Right hindlimb (tissue), 1 donor: ENCODE data around the gene HOXB6.

ENCODE experiments used
- DNase-seq: peaks from one replicate; pipeline ENCODE4 v3.0.0-alpha.2; 2018

HOXB6 gene

DNA sequence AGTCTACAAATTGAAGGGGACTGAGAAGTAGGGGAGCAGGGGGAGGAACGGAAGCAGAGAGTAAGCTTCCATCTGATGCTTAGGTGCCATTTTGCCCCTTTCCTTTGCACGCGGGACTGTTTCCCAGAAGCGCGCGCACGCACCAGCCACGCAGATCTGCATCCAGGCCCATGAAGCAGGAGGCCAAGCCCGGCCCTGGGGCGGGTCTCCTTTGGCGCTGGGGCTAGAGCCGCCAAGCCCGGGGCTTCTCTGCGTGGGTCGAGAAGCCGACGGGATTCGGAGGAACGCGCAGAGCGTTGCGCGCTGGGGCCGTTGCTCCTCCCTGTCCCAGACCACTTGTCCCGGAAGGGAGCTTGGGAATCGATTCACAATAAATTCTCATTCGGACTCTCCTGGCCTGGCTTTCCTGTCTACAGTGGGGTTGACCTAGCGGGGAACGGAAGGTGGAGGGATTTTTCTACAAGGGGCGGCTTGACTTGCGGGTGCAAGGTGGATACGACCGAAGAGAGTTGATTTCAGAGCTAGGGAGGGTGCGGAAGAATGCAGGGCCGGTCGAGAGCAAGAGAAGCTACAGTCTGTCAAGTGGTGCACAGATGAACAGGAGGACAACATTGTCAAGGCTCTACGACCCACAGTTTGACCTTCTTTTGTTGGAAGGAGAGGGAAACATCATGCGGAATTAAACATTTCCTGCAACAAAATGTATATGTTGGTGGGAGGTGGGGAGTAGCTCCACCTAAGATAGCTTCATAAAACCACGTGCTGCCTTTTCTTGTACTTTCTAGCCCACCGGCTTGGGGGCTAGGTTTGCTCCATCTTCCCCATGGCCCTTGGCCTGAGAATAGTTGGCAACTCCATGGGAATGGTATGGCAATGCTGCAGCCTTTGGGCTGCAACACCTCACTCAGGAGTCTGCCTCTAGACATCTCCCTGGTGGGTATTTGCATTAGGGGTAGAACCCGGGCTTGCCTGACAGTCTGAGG is 16.9 kb upstream of the HOXB6 start:
- no peak for DNase-seq

GRCh38 chr17:48620461-48621139 is 15.8 kb upstream of the HOXB6 start:
- DNase-seq = no peak

DNA sequence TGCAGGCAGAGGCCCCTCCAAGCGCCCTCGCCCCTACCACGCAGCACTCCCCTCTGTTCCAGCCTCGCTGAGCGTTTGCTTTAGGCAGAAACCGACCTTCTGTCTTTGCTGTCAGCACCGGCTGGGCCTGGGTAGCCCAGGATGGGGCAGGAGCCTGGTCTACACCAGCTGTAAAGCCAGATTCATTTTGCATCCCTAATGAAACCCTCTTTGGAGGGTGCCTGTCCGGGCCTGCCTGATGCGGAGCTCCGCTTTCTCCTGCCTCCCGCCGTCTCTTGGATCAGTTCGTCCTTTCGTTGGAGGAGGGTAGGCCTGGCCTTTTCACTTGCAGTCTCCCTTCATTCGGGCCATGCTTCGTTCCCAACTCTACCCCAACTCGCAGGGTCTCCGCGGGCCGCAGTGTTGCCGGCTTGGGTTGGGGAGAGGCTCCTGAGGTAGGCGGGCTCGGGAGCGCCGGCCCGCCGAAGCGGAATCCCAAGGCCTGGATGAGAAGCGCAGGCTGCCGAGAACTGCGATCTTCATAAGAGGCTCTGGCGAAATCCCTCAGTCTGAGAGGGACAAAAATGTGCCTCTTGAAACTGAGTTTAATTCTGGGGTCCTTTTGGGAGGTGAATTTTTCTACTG is 15.2 kb upstream of the HOXB6 start:
- DNase-seq = no peak

- DNase-seq = peak; percentile 91
Measured at GRCh38 chr17:48618256-48618896, 13.6 kb upstream of the HOXB6 start.

- DNase-seq = no peak
Measured at GRCh38 chr17:48617471-48618255, 12.9 kb upstream of the HOXB6 start.

GRCh38 chr17:48616717-48617470 is 12.1 kb upstream of the HOXB6 start:
- DNase-seq = no peak

DNA sequence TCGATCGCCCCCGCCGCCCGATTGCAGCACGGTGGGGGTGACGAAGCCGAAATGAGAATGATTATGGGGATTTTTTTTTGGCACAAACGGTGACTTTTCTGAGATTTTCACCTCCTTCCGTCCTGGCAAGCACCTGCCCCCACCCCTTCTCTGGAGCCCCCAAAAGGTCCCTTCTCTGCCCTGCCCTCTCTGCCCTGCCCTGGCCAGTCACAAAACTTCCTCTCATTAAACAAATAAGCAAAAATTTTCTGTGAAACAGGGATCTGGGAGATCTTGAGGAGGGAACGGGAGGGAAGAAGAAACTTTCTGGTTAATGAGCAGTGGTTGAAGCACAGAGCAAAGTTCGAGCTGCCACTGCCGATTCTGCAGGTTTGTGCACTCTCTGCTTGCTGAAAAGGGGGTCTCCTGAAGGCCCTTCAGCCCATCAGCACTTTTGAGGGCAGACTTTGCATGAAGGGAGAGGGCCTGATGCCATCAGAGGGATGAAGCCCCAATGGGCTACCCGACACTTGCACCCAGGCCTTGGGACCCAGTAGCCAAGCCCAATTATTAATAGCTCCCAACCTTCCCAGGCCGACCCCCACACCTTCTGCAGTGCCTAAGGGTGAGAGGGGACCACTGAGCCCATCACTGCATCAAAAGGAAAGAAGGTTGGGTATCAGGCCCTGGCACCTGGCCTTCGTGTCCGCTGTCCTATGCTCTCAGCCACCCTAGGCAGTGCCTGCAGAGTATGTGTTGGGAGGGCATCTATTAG is 11.4 kb upstream of the HOXB6 start:
- DNase-seq = no peak

GRCh38 chr17:48615047-48615962 is 10.5 kb upstream of the HOXB6 start, which contains the start of gene HOXB8:
Gene HOXB8, minus strand, starts transcription at chr17:48615292. Its CDS starts 588 bp downstream, at chr17:48614704.
- DNase-seq = no peak

- DNase-seq = no peak
Measured at GRCh38 chr17:48613862-48614694, 9.3 kb upstream of the HOXB6 start.

DNA sequence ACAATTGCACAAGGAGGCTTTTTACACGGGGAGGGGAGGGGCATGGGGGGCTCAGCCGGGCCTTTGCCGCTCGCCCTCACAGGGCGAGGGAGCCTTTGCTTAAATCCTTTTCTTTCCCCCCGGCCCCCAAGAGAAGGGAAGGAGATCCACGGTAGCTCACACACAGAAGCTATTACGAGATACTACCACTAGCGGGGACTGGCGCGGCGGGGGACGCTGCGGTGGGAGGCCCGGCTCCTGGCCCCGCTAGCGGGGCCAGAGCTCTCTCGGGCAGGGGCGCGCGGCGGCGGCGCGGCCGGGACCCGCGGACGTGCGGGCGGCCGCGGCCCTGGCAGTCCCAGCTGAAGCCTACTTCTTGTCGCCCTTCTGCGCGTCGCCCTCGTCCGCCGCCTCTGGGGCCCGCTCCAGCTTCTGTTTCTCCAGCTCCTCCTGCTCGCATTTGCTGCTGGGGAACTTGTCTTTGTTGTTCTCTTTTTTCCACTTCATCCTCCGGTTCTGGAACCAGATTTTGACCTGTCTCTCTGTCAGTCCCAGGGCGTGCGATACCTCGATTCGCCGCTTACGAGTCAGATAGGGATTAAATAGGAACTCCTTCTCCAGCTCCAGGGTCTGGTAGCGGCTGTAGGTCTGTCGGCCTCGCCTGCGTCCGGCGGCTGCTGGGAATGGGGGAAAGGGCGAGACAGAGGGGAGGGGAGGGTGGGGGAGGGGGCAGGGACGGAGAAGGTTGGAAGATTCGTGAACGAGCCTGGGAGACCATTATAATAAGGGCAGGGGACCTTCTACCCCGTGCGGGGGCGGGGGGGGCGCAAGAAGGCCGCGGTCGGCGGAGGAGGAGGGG is 8.3 kb upstream of the HOXB6 start:
- no peak for DNase-seq

DNA sequence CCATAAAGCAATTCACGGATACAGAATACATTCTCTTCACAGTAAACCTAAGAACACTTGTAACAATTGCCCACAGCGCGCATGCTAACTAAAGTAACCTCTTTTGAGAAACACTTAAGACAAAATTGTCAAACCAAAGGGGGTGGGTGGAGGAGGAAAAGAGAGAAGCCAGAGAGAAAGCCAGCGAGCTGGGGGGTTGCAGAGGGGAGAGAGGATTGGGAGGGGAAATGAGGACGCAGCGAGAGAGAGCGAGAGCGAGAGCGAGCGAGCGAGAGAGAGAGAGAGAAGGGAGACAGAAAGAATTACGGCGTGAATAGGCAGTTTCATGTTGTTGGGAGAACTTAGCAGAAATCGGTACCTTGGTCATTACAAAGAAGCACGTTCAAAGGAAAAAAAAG is 7.7 kb upstream of the HOXB6 start:
- no peak for DNase-seq

- DNase-seq = no peak
Measured at GRCh38 chr17:48611681-48612455, 7.1 kb upstream of the HOXB6 start.

DNA sequence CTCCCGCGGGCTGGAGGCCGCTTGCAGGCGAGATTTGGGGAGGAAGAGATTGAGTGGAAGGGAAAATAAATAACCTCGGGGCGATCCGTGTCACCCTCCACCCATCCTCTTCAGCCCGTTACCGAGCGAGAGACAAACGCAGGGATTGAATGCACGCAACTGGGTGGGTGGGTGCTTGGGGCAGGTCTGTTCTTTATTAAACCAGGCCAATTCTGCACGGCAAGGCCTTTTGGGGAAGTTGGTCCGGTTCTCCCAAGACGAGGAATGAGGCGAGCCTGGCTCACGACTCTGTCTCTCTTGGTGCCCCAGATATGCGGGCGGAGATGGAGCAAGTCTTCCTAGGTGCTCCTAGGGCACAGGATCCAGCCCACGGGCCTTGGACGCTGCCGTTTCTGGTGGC is 6.4 kb upstream of the HOXB6 start:
- no peak for DNase-seq

DNA sequence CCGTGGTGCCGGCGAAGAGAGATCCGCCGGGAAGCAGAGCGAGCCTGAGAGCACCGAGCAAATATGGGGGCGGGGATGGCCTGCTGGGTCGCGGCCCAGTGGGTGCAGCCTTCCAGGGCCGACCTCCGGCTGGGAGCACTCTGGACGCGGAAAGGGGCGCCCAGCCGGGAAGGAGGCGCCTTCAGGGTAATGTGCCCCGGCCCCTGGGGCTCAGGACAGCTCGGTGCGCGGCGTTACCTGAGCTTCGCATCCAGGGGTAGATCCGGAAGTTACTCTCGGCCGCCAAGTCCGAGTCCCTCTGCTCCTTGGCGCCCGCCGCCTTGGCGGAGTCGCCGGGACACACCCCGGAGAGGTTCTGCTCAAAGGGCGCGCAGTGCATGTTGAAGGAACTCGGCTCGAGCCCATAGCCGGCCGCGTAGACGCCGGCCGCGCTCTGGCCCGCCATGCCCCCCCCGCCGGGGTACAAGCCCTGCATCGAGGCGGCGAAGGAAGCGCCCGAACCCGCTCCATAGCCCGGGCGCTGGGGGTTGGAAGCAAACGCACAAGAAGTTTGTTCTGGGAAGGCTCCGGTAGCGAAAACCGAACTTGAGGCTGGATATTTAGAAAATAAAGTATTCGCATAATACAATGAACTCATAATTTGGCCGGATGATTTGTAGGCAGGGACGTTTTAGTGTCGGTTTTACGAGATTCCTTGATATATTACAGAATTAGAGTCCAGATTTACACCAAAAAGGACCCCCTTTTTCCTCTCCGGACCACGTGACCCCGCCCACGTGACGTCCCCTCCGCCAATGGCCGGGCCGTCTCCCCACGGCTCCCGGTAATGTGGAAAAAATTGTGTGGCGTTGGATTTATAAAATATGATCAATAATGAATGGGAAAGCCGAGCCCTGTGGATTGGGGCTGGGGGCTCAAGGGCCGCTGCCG is 5.8 kb upstream of the HOXB6 start, which contains the start of gene HOXB7:
HOXB7 (minus strand) TSS at position 736 of the 930 bp plus-strand sequence; CDS start at position 637, 99 bp downstream.
- DNase-seq = peak; percentile 75

GRCh38 chr17:48609759-48610281 is 5.0 kb upstream of the HOXB6 start:
- no peak for DNase-seq
